Vagina (tissue), 2 donors: ENCODE data around the gene NTSR1. TPM values are rescaled to one million over a fixed set of nuclear protein-coding genes. Genes with fewer than 3 reads are reported as not detected.

ENCODE experiments used
- DNase-seq, 2 donors: peaks; one replicate each; pipeline ENCODE4 v3.0.0-alpha.2; 2017; ENCODE audit errors: extremely low spot score in 2 of 2
- H3K27ac ChIP-seq: fragments of 200-600 bp; sonication (generic); one replicate; pipeline ENCODE4 v1.5.1; 2019
- H3K27me3 ChIP-seq: fragments of 200-600 bp; sonication (generic); one replicate; pipeline ENCODE4 v1.5.1; 2019
- H3K36me3 ChIP-seq, 2 donors: fragments of 200-600 bp; sonication (generic); one replicate each; pipeline ENCODE4 v1.5.1; 2017 to 2019
- H3K4me1 ChIP-seq: fragments of 200-600 bp; sonication (generic); one replicate; pipeline ENCODE4 v1.5.1; 2019
- H3K4me3 ChIP-seq, 2 donors: fragments of 200-600 bp; sonication (generic); 1 replicate in 1 of 2; 2 replicates in 1 of 2; pipeline ENCODE4 v1.5.1; 2016 to 2019
- H3K9me3 ChIP-seq: fragments of 200-600 bp; sonication (generic); one replicate; pipeline ENCODE4 v1.5.1; 2019
- POLR2A ChIP-seq, 2 donors: fragments of 450-650 bp; IDR thresholded peaks; one replicate each; pipeline ENCODE4 v1.6.1; 2017; ENCODE audit warnings: antibody characterized with exemption in 2 of 2, mild to moderate bottlenecking in 2 of 2, moderate library complexity in 2 of 2
- POLR2AphosphoS5 ChIP-seq, 2 donors: sonication (generic); formaldehyde crosslinking; IDR thresholded peaks; one replicate each; pipeline ENCODE4 v1.9.0; 2017; ENCODE audit warnings: antibody characterized with exemption in 2 of 2, mild to moderate bottlenecking in 2 of 2, low read depth in 1 of 2; ENCODE audit not compliant: insufficient read depth in 1 of 2
- intact Hi-C: fragments of 100-400 bp; cut with DNase I; formaldehyde crosslinking; loops from one replicate; pipeline ENCODE4 v1.15.1; 2023
- total RNA-seq: library from RNA; depleted of rRNA; stranded (reverse); fragments of >200 nt; gene quantifications from one replicate; pipeline ENCODE4 v1.2.3, GENCODE V29; 2016
- TF ChIP-seq, protein P1 (sequence below), 3 experiments: fragments of 450-650 bp in 2 of 3; fragments of 200-600 bp in 1 of 3; sonication (generic) in 1 of 3; IDR thresholded peaks; one replicate each; pipeline ENCODE4 v1.5.1; 2017 to 2019; ENCODE audit warnings: antibody characterized with exemption in 3 of 3, mild to moderate bottlenecking in 2 of 3, moderate library complexity in 2 of 3

The NTSR1 gene
- total RNA-seq, 1 donor from 2014 or later = 0.49 TPM

DNA sequence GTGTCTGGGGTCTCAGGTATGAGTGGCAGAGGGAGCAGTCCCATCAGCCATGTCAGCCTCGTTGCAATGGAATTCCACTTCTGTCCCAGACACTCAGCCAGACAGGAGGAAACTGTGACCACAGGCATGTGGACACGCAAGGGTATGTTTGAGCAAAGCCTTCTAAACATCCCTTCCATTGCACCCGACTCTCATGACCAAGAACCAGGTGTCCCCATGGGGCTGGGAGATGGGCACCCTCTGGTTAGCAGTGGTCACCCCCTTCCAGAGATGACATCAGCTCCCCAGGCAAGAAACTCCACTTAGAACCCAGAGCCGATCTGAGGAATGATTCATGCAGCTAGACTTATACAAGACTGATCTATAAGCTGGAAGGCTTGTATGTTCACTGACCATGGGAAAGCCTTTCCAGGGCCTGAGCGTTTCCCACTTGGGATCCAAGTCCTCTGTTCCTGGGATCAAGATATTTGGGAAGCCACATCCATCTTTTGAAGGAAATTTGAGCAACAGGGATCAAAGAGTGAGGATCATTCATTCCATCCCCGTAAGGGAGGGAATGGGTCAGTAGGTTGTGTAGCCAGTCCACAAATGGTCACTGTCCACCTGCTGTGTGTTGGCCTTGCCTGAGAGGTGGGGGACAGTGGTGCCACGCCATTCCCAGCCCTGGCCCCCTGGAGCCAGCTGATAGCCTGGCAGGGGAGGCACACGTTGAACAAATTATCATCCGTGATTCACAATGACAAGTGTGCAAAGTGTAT is 83.7 kb downstream of the NTSR1 start:
- Histone ChIP-seq H3K4me1 (peaks cover 22% of the 10 kb centered on the region), H3K36me3 (no peaks in the 10 kb centered on the region), H3K4me3 (no peak overlapping the region), H3K27ac (no peak overlapping the region), H3K27me3 (no peaks in the 10 kb centered on the region), H3K9me3 (no peaks in the 10 kb centered on the region)
- TF ChIP-seq POLR2A (IDR thresholded peaks at IDR 0.05) = no peak
- TF ChIP-seq, protein P1, sequence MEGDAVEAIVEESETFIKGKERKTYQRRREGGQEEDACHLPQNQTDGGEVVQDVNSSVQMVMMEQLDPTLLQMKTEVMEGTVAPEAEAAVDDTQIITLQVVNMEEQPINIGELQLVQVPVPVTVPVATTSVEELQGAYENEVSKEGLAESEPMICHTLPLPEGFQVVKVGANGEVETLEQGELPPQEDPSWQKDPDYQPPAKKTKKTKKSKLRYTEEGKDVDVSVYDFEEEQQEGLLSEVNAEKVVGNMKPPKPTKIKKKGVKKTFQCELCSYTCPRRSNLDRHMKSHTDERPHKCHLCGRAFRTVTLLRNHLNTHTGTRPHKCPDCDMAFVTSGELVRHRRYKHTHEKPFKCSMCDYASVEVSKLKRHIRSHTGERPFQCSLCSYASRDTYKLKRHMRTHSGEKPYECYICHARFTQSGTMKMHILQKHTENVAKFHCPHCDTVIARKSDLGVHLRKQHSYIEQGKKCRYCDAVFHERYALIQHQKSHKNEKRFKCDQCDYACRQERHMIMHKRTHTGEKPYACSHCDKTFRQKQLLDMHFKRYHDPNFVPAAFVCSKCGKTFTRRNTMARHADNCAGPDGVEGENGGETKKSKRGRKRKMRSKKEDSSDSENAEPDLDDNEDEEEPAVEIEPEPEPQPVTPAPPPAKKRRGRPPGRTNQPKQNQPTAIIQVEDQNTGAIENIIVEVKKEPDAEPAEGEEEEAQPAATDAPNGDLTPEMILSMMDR (IDR thresholded peaks at IDR 0.05) = no peak
- intact Hi-C loops = loop anchor here (5.0 to 10.0 kb wide), 3 partner anchors 125 to 488 kb away; partner anchors contain the start of gene ADRM1
- no peak for DNase-seq

DNA sequence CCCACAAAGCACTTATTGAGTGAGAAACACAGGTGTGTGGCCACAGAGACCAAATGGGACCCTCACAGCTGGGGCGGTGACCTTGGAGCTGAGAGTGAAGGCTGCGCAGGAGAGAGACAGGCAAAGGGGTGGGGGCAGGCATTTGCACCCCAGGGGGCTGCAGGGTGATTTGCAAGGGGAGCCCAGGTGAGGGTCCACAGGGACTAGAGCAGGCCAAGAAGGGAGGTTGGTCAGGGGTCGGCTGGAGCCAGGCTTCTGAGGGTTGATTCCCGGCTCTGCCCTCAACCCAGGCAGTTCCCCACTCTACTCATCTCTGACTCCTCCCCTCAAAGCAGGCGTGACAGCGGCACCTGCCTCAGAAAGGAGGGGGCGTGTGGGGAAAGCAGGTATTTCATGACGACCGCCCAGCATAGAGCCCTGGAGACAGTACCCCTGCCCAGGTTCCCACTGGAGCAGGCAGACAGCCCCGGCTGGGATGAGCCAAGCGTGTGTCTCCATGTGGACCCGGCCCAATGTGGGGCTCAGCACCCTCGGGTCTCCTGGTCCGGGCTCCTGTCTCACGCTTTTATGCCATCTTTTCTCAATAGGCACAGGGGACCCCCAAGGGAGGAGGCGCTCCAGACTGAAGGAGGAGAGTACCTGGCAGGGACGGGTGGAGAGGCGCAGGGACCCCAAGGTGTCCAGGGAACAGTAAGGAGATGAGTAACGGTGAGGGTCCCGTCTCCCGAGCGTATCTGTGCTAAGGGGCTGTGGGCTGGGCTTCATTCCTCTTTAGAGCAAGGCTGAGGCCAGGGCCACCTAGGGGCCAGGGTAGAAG is 84.5 kb downstream of the NTSR1 start:
- Histone ChIP-seq H3K4me3 (peak overlapping the region; percentile 53 to 66), H3K27ac (peak overlapping the region; percentile 84), H3K27me3 (no peaks in the 10 kb centered on the region), H3K9me3 (no peaks in the 10 kb centered on the region), H3K36me3 (peaks cover 0 to 1% of the 10 kb centered on the region in 2 donors), H3K4me1 (peaks cover 26% of the 10 kb centered on the region)
- intact Hi-C loops = loop anchor here (5.0 to 10.0 kb wide), 3 partner anchors 126 to 488 kb away; partner anchors contain the start of gene ADRM1
- DNase-seq = no peak
- TF ChIP-seq, protein P1 (IDR thresholded peaks at IDR 0.05) = no peak
- TF ChIP-seq POLR2A (IDR thresholded peaks at IDR 0.05) = no peak
- TF ChIP-seq POLR2AphosphoS5 (IDR thresholded peaks at IDR 0.05; ENCODE audit: insufficient read depth in 1 of 2, low read depth in 1 of 2) = no peak

DNA sequence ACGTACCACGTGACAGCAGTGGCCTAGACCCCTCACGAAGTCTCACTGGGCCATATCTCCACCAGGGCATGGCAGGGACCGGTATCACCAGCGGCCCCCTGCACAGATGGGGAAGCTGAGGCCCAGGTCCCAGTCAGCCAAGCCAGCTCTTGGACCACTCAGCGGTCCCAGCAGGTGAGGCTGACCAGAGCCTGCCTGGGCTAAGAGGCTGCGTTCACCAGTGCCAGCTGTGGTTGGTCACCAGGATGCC is 85.0 kb downstream of the NTSR1 start:
- peaks cover 0 to 7% of the 10 kb centered on the region in 2 donors for H3K36me3 ChIP-seq
- no peak for TF ChIP-seq POLR2AphosphoS5 (IDR thresholded peaks at IDR 0.05; ENCODE audit: insufficient read depth in 1 of 2, low read depth in 1 of 2)
- TF ChIP-seq POLR2A (IDR thresholded peaks at IDR 0.05) = no peak
- TF ChIP-seq, protein P1 (IDR thresholded peaks at IDR 0.05) = no peak
- no peaks in the 10 kb centered on the region for H3K9me3 ChIP-seq
- H3K27me3 ChIP-seq = no peaks in the 10 kb centered on the region
- H3K4me3 ChIP-seq = peak overlapping the region; percentile 53 to 66
- DNase-seq = no peak
- peaks cover 26% of the 10 kb centered on the region for H3K4me1 ChIP-seq
- intact Hi-C loops = loop anchor here (5.0 to 10.0 kb wide), 3 partner anchors 126 to 489 kb away; partner anchors contain the start of gene ADRM1
- H3K27ac ChIP-seq = peak overlapping the region; percentile 84

DNA sequence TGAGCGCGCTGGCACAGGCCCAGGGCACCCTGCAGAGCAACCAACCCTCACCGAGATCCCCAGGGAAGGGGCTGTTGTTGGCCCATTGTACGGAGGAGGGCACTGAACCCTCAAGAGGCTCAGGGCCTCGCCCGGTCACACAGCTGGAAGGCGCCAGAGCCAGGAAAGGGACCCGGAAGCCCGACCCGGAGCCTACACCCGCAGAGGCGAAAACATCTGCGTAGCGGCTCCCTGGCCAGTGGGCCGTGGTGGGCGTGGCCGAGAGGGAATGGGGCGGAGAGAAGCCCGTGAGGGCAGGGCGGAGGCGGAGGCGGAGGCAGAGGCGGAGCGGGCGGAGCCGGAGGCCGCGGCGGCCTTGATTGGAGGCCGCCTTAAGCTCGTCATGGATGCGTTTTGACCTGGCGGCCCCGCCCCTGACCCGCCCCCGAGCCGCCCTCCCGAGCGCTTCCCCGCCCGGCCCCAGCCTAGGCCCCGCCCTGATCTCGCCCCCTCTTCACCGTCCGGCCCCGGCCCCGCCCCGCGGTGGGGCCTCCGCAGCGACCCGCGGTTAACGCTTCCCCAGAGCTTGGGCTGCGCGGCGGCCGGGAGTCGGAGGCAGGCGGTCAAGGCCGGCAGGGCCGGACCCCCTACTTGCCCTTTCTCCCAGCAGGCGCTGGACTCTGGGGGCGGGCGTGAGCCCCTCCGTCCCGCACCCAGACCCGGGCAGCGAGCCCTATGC is 85.5 kb downstream of the NTSR1 start:
- peak overlapping the region; percentile 88 for H3K27ac ChIP-seq
- intact Hi-C loops = loop anchor here (5.0 to 10.0 kb wide), 3 partner anchors 127 to 489 kb away; partner anchors contain the start of gene ADRM1
- no peaks in the 10 kb centered on the region for H3K27me3 ChIP-seq
- H3K4me1 ChIP-seq = peaks cover 26% of the 10 kb centered on the region
- TF ChIP-seq POLR2AphosphoS5 (IDR thresholded peaks at IDR 0.05; ENCODE audit: insufficient read depth in 1 of 2, low read depth in 1 of 2) (peak; percentile 70 to 98), POLR2A (IDR thresholded peaks at IDR 0.05) (peak in 1 of 2 donors; percentile 92)
- TF ChIP-seq, protein P1 (IDR thresholded peaks at IDR 0.05) = no peak
- peak overlapping the region; percentile 66 to 81 for H3K4me3 ChIP-seq
- DNase-seq = peak in 1 of 2 donors; percentile 95
- no peaks in the 10 kb centered on the region for H3K9me3 ChIP-seq
- peaks cover 0 to 10% of the 10 kb centered on the region in 2 donors for H3K36me3 ChIP-seq
